NOMO-1 (cell line): ENCODE data around the gene STAC3.
A peak's percentile ranks its signal among the peaks of the same experiment; 100 is the strongest.

Experiments
- DNase-seq, 2 experiments: peaks; one replicate each; lab custom pipeline; 2025; ENCODE audit not compliant: unreplicated experiment in 2 of 2; lab: John Stamatoyannopoulos, UW

The STAC3 gene

GRCh38 chr12:57224973-57225679, 25.9 kb downstream of the STAC3 start:
- peak; percentile 54 to 75 for DNase-seq

- DNase-seq = no peak
These were observed 26.6 kb downstream of the STAC3 start for GRCh38 chr12:57224278-57224972.

- no peak for DNase-seq
These were observed 27.5 kb downstream of the STAC3 start for GRCh38 chr12:57223191-57224165.

- no peak for DNase-seq
These were observed 28.4 kb downstream of the STAC3 start for GRCh38 chr12:57222286-57223190.

GRCh38 chr12:57221169-57221917, 29.6 kb downstream of the STAC3 start:
- DNase-seq = no peak

GRCh38 chr12:57220770-57221168, 30.2 kb downstream of the STAC3 start:
- no peak for DNase-seq

- DNase-seq = no peak
These were observed 30.8 kb downstream of the STAC3 start for GRCh38 chr12:57219993-57220754.

GRCh38 chr12:57219205-57219992, 31.6 kb downstream of the STAC3 start:
- DNase-seq = no peak

- no peak for DNase-seq
These were observed 32.7 kb downstream of the STAC3 start for GRCh38 chr12:57218030-57218853.

- DNase-seq = peak in 1 of 2 experiments; percentile 33
These were observed 33.8 kb downstream of the STAC3 start for GRCh38 chr12:57216921-57217879.

GRCh38 chr12:57216014-57216911, 34.7 kb downstream of the STAC3 start, which contains the start of gene NXPH4:
Gene NXPH4, plus strand, starts transcription at chr12:57216794. Its CDS starts 176 bp downstream, at chr12:57216970.
- no peak for DNase-seq

GRCh38 chr12:57215668-57216013, 35.3 kb downstream of the STAC3 start:
- no peak for DNase-seq

- no peak for DNase-seq
These were observed 35.9 kb downstream of the STAC3 start for GRCh38 chr12:57215065-57215464.

- DNase-seq = peak; percentile 37 to 69
These were observed 36.6 kb downstream of the STAC3 start for GRCh38 chr12:57214398-57214781.
